GM12878 (cell line): Measurements from ENCODE around the gene UBE3C. TPM values are rescaled to one million over a fixed set of nuclear protein-coding genes. Genes with fewer than 3 reads are reported as not detected.

Source experiments
- ATAC-seq: fragments of 200-7000 bp; cut with Tn5 transposase; 3 replicates; pipeline ENCODE4 v1.9.1; 2020; ENCODE audit warnings: mild to moderate bottlenecking, moderate library complexity
- BruUV-seq: library from RNA; stranded (reverse); fragments of 400-500 nt; replicated peaks from 2 replicates; lab custom pipeline; 2021; lab: Mats Ljungman, UMichigan
- CTCF ChIA-PET: fragments of 300-600 bp; sonication (Branson Sonifier 250); formaldehyde crosslinking; extraction: SDS; loops from one replicate; lab custom pipeline; 2021; ENCODE audit warnings: inconsistent platforms; lab: Yijun Ruan, JAX
- POLR2A ChIA-PET: fragments of 350-600 bp; formaldehyde crosslinking; extraction: SDS; loops from one replicate; lab custom pipeline; 2021; ENCODE audit warnings: inconsistent platforms; lab: Charles Lee
- RAD21 ChIA-PET: fragments of 300-600 bp; sonication (Branson Sonifier 250); formaldehyde crosslinking; loops from one replicate; lab custom pipeline; 2023; ENCODE audit warnings: antibody characterized with exemption; ENCODE audit not compliant: unreplicated experiment; lab: Charles Lee
- SMC1A ChIA-PET: fragments of 300-600 bp; sonication (Branson Sonifier 250); formaldehyde crosslinking; loops from one replicate; lab custom pipeline; 2023; ENCODE audit not compliant: unreplicated experiment, uncharacterized antibody; lab: Charles Lee
- DNase-seq: peaks from one replicate; pipeline ENCODE4 v3.0.0-alpha.2; 2011; ENCODE audit warnings: low read depth, low spot score
- FAIRE-seq: peaks from 3 replicates; lab custom pipeline; 2011; peaks lifted over from hg19 to GRCh38; lab: Jason Lieb, UNC
- H2AFZ ChIP-seq: 2 replicates; pipeline ENCODE4 v1.6.0; 2011; ENCODE audit warnings: low read depth, low read length, control low read depth; ENCODE audit not compliant: control insufficient read depth
- H3K27ac ChIP-seq: 2 replicates; pipeline ENCODE4 v1.5.1; 2011; ENCODE audit warnings: control low read depth; ENCODE audit not compliant: control insufficient read depth, insufficient read depth
- H3K27me3 ChIP-seq, 2 experiments: replicated peaks in 1 of 2; 2 replicates each; pipeline versions ENCODE4 v1.6.0 to v1.6.1; 2011; ENCODE audit warnings: low read length in 1 of 2; ENCODE audit not compliant: control insufficient read depth in 2 of 2, insufficient read depth in 2 of 2
- H3K36me3 ChIP-seq, 2 experiments: 2 replicates each; pipeline ENCODE4 v1.5.1; 2011; ENCODE audit warnings: low read length in 1 of 2; ENCODE audit not compliant: control insufficient read depth in 2 of 2, insufficient read depth in 2 of 2
- H3K4me1 ChIP-seq: 2 replicates; pipeline ENCODE4 v1.6.1; 2011; ENCODE audit warnings: mild to moderate bottlenecking, low read length, moderate library complexity, mixed read lengths; ENCODE audit not compliant: control insufficient read depth, insufficient read depth
- H3K4me2 ChIP-seq: 2 replicates; pipeline ENCODE4 v1.6.0; 2011; ENCODE audit warnings: control low read depth; ENCODE audit not compliant: control insufficient read depth, insufficient read depth
- H3K4me3 ChIP-seq: fragments of 200-600 bp; sonication (generic); 2 replicates; pipeline ENCODE4 v1.5.1; 2016
- H3K79me2 ChIP-seq: 2 replicates; pipeline ENCODE4 v1.6.0; 2011; ENCODE audit warnings: low read length; ENCODE audit not compliant: control insufficient read depth, insufficient read depth
- H3K9ac ChIP-seq: 2 replicates; pipeline ENCODE4 v1.8.0; 2011; ENCODE audit warnings: low read length, control low read depth, mixed read lengths; ENCODE audit not compliant: control insufficient read depth, insufficient read depth
- H3K9me3 ChIP-seq: replicated peaks from 3 replicates; pipeline ENCODE4 v1.5.1; 2011; ENCODE audit warnings: mild to moderate bottlenecking, low read length; ENCODE audit not compliant: control insufficient read depth, insufficient read depth
- H4K20me1 ChIP-seq: 2 replicates; pipeline ENCODE4 v1.6.0; 2011; ENCODE audit not compliant: control insufficient read depth, insufficient read depth
- BACH1 ChIP-seq: fragments of 450-650 bp; IDR thresholded peaks from 2 replicates; pipeline ENCODE4 v1.6.1; 2017; ENCODE audit warnings: mild to moderate bottlenecking, borderline replicate concordance
- CBFB ChIP-seq: IDR thresholded peaks from 2 replicates; pipeline ENCODE4 v1.6.1; 2016; ENCODE audit warnings: antibody characterized with exemption, low read depth
- CBX5 ChIP-seq: sonication (generic); IDR thresholded peaks from 2 replicates; pipeline ENCODE4 v1.6.1; 2016; ENCODE audit warnings: low read depth, moderate library complexity, mild to moderate bottlenecking, inconsistent platforms
- IRF4 ChIP-seq: IDR thresholded peaks from 2 replicates; pipeline ENCODE4 v1.6.1; 2011; ENCODE audit warnings: low read depth, low read length
- KDM1A ChIP-seq: fragments of 200-600 bp; sonication (generic); IDR thresholded peaks from 2 replicates; pipeline ENCODE4 v1.6.1; 2016; ENCODE audit warnings: borderline replicate concordance
- MTA2 ChIP-seq: fragments of 450-650 bp; IDR thresholded peaks from 2 replicates; pipeline ENCODE4 v1.6.1; 2016; ENCODE audit warnings: low read depth, mild to moderate bottlenecking, moderate library complexity
- POLR2AphosphoS2 ChIP-seq: IDR thresholded peaks from 2 replicates; pipeline ENCODE4 v1.6.1; 2011; ENCODE audit warnings: low read depth, mild to moderate bottlenecking, low read length, improper control_type of control experiment, moderate library complexity
- RELA ChIP-seq: fragments of 450-650 bp; IDR thresholded peaks from 2 replicates; pipeline ENCODE4 v1.8.0; 2014; ENCODE audit warnings: borderline replicate concordance; ENCODE audit not compliant: partially characterized antibody
- SIN3A ChIP-seq: IDR thresholded peaks from 2 replicates; pipeline ENCODE4 v1.6.1; 2012; ENCODE audit warnings: low read depth, low read length, improper control_type of control experiment
- TARDBP ChIP-seq: IDR thresholded peaks from 2 replicates; pipeline ENCODE4 v1.6.1; 2016; ENCODE audit warnings: borderline replicate concordance
- TCF12 ChIP-seq: IDR thresholded peaks from 2 replicates; pipeline ENCODE4 v1.6.1; 2011; ENCODE audit warnings: low read depth, mild to moderate bottlenecking, low read length
- ZNF207 ChIP-seq: fragments of 450-650 bp; IDR thresholded peaks from 2 replicates; pipeline ENCODE4 v1.6.1; 2014; ENCODE audit warnings: antibody characterized with exemption, mild to moderate bottlenecking, borderline replicate concordance
- ZSCAN29 ChIP-seq: fragments of 450-650 bp; IDR thresholded peaks from 2 replicates; pipeline ENCODE4 v1.6.1; 2017; ENCODE audit warnings: mild to moderate bottlenecking, moderate library complexity
- WGBS: methylation state at CpG from one replicate; pipeline ENCODE4 v1.1.6; 2016; ENCODE audit warnings: low lambda C conversion rate; ENCODE audit not compliant: insufficient replicate concordance, insufficient coverage; ENCODE audit errors: missing lambda C conversion rate; 5-methylcytosine and 5-hydroxymethylcytosine counted together
- in situ Hi-C: fragments of 300-500 bp; cut with MboI; formaldehyde crosslinking; loops from 9 replicates; pipeline ENCODE4 v1.14.3; 2018; ENCODE audit warnings: mixed read lengths
- intact Hi-C: fragments of 100-400 bp; cut with micrococcal nuclease; formaldehyde crosslinking; loops from one replicate; pipeline ENCODE4 v1.14.2; 2022; ENCODE audit not compliant: unreplicated experiment
- polyA plus RNA-seq, 11 experiments: library from polyadenylated mRNA; depleted of rRNA in 4 of 11; unstranded in 6 of 11; stranded (reverse) in 5 of 11; fragments of >200 nt; fragmentation: Nextera tagmentation in 4 of 11; fragmentation: Illumina TruSeq in 1 of 11; extraction: Ambion mirVana in 4 of 11; extraction: Trizol in 1 of 11; gene quantifications; 1 replicate in 1 of 11; 2 replicates in 10 of 11; pipeline versions ENCODE4 v1.2.1 to v1.2.3, GENCODE V29; 2011 to 2016; ENCODE audit warnings: inconsistent platforms in 2 of 11, missing spikeins in 2 of 11, low read depth in 1 of 11
- total RNA-seq, 4 experiments: library from RNA; depleted of rRNA in 3 of 4; stranded (reverse); fragments of >200 nt in 3 of 4; fragmentation: Illumina TruSeq in 1 of 4; extraction: Trizol in 1 of 4; gene quantifications; 2 replicates each; pipeline versions ENCODE4 v1.2.1 to v1.2.3, GENCODE V29; 2013 to 2021
- TF ChIP-seq, protein P1 (sequence below): fragments of 150-350 bp; IDR thresholded peaks from 2 replicates; pipeline ENCODE4 v1.6.1; 2014; ENCODE audit warnings: mild to moderate bottlenecking, low read depth, low read length
- TF ChIP-seq, protein P2 (sequence below): fragments of 450-650 bp; IDR thresholded peaks from 2 replicates; pipeline ENCODE4 v1.6.1; 2018; ENCODE audit warnings: mild to moderate bottlenecking, low read depth, moderate library complexity; ENCODE audit not compliant: partially characterized antibody
- TF ChIP-seq, protein P3 (sequence below): fragments of 450-650 bp; IDR thresholded peaks from 2 replicates; pipeline ENCODE4 v1.6.1; 2017; ENCODE audit warnings: borderline replicate concordance
- TF ChIP-seq, protein P4 (sequence below): fragments of 150-350 bp; IDR thresholded peaks from 2 replicates; pipeline ENCODE4 v1.6.1; 2016; ENCODE audit warnings: low read depth, low read length

UBE3C gene
- total and polyA plus RNA-seq, 10 of the 15 experiments (the other 5 are each of a cell fraction or from before 2014, with no cell fraction given): 7.9 to 65.9 (median 45.2) TPM

DNA sequence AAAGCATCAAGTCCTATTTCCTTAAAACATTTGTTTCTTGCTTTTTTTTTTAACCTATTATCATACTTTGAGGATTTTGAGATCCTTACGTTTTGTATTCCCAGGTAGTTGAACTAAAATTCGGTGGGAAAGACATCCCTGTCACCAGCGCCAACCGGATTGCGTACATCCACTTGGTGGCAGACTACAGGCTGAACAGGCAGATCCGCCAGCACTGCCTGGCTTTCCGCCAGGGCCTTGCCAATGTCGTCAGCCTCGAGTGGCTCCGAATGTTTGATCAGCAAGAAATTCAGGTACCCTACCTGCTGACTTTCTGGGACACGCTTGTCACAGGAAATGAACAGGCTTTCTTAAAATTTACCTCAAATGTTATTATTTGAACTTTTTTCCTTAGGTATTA is 115.1 kb downstream of the UBE3C start:
- TF ChIP-seq KDM1A: no peak
- no peak for TF ChIP-seq POLR2AphosphoS2
- TF ChIP-seq CBFB: no peak
- TF ChIP-seq, protein P1, sequence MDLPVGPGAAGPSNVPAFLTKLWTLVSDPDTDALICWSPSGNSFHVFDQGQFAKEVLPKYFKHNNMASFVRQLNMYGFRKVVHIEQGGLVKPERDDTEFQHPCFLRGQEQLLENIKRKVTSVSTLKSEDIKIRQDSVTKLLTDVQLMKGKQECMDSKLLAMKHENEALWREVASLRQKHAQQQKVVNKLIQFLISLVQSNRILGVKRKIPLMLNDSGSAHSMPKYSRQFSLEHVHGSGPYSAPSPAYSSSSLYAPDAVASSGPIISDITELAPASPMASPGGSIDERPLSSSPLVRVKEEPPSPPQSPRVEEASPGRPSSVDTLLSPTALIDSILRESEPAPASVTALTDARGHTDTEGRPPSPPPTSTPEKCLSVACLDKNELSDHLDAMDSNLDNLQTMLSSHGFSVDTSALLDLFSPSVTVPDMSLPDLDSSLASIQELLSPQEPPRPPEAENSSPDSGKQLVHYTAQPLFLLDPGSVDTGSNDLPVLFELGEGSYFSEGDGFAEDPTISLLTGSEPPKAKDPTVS: no peak
- no peak for TF ChIP-seq TARDBP
- no peak for TF ChIP-seq IRF4
- TF ChIP-seq, protein P2, sequence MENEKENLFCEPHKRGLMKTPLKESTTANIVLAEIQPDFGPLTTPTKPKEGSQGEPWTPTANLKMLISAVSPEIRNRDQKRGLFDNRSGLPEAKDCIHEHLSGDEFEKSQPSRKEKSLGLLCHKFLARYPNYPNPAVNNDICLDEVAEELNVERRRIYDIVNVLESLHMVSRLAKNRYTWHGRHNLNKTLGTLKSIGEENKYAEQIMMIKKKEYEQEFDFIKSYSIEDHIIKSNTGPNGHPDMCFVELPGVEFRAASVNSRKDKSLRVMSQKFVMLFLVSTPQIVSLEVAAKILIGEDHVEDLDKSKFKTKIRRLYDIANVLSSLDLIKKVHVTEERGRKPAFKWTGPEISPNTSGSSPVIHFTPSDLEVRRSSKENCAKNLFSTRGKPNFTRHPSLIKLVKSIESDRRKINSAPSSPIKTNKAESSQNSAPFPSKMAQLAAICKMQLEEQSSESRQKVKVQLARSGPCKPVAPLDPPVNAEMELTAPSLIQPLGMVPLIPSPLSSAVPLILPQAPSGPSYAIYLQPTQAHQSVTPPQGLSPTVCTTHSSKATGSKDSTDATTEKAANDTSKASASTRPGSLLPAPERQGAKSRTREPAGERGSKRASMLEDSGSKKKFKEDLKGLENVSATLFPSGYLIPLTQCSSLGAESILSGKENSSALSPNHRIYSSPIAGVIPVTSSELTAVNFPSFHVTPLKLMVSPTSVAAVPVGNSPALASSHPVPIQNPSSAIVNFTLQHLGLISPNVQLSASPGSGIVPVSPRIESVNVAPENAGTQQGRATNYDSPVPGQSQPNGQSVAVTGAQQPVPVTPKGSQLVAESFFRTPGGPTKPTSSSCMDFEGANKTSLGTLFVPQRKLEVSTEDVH: no peak
- TF ChIP-seq CBX5: no peak
- TF ChIP-seq ZNF207: no peak
- TF ChIP-seq, protein P3, sequence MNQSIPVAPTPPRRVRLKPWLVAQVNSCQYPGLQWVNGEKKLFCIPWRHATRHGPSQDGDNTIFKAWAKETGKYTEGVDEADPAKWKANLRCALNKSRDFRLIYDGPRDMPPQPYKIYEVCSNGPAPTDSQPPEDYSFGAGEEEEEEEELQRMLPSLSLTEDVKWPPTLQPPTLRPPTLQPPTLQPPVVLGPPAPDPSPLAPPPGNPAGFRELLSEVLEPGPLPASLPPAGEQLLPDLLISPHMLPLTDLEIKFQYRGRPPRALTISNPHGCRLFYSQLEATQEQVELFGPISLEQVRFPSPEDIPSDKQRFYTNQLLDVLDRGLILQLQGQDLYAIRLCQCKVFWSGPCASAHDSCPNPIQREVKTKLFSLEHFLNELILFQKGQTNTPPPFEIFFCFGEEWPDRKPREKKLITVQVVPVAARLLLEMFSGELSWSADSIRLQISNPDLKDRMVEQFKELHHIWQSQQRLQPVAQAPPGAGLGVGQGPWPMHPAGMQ: no peak
- TF ChIP-seq, protein P4, sequence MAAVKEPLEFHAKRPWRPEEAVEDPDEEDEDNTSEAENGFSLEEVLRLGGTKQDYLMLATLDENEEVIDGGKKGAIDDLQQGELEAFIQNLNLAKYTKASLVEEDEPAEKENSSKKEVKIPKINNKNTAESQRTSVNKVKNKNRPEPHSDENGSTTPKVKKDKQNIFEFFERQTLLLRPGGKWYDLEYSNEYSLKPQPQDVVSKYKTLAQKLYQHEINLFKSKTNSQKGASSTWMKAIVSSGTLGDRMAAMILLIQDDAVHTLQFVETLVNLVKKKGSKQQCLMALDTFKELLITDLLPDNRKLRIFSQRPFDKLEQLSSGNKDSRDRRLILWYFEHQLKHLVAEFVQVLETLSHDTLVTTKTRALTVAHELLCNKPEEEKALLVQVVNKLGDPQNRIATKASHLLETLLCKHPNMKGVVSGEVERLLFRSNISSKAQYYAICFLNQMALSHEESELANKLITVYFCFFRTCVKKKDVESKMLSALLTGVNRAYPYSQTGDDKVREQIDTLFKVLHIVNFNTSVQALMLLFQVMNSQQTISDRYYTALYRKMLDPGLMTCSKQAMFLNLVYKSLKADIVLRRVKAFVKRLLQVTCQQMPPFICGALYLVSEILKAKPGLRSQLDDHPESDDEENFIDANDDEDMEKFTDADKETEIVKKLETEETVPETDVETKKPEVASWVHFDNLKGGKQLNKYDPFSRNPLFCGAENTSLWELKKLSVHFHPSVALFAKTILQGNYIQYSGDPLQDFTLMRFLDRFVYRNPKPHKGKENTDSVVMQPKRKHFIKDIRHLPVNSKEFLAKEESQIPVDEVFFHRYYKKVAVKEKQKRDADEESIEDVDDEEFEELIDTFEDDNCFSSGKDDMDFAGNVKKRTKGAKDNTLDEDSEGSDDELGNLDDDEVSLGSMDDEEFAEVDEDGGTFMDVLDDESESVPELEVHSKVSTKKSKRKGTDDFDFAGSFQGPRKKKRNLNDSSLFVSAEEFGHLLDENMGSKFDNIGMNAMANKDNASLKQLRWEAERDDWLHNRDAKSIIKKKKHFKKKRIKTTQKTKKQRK: no peak
- TF ChIP-seq TCF12: no peak
- no peak for TF ChIP-seq RELA
- TF ChIP-seq BACH1: no peak
- TF ChIP-seq SIN3A: no peak
- TF ChIP-seq ZSCAN29: no peak
- no peak for TF ChIP-seq MTA2
- no peaks in the 10 kb centered on the region for H3K79me2 ChIP-seq
- no peaks in the 10 kb centered on the region for H3K9me3 ChIP-seq
- H3K4me3 ChIP-seq: no peak overlapping the region
- ChIA-PET SMC1A (no interaction called here), CTCF (interaction anchor here (1.4 kb wide), 1 partner anchor 284 kb away, joined by 3 read pairs; no protein-coding TSS in a partner anchor), POLR2A (no interaction called here), RAD21 (no interaction called here)
- FAIRE-seq (no peak), DNase-seq (no peak), ATAC-seq (no peak)
- peaks cover 9 to 17% of the 10 kb centered on the region in 2 experiments for H3K36me3 ChIP-seq
- intact Hi-C loops (no loop called here), in situ Hi-C loops (loop anchor here (10.0 to 25.0 kb wide), 2 partner anchors 289 to 1442 kb away; partner anchors contain the start of gene SHH)
- H3K4me2 ChIP-seq: no peak overlapping the region
- no peaks in the 10 kb centered on the region for H4K20me1 ChIP-seq
- H3K27ac ChIP-seq: no peak overlapping the region
- no peaks in the 10 kb centered on the region for H3K27me3 ChIP-seq
- no TSS peak for BruUV-seq
- H3K9ac ChIP-seq: no peak overlapping the region
- no peak overlapping the region for H2AFZ ChIP-seq
- H3K4me1 ChIP-seq: no peaks in the 10 kb centered on the region
- WGBS: 97% methylated on average over 11 of the region's 11 CpGs
